PFSK-1 (cell line): ENCODE measurements around the gene RFC2.

Experiments
- FOXP2 ChIP-seq: optimal IDR thresholded peaks from 2 replicates; pipeline ENCODE3; 2011; ENCODE audit warnings: borderline replicate concordance, control low read depth, inconsistent platforms; ENCODE audit not compliant: insufficient read depth; ENCODE audit errors: extremely low read length, extremely low read depth
- POLR2AphosphoS5 ChIP-seq: IDR thresholded peaks from 2 replicates; pipeline ENCODE4 v1.6.1; 2012; ENCODE audit warnings: low read depth, mild to moderate bottlenecking, control low read depth, low read length, moderate library complexity
- SIN3A ChIP-seq: IDR thresholded peaks from 2 replicates; pipeline ENCODE4 v1.6.1; 2012; ENCODE audit warnings: mild to moderate bottlenecking, low read length, moderate library complexity, borderline replicate concordance; ENCODE audit not compliant: insufficient read depth
- TAF1 ChIP-seq: IDR thresholded peaks from 2 replicates; pipeline ENCODE4 v1.6.1; 2012; ENCODE audit warnings: low read length, control low read depth, borderline replicate concordance; ENCODE audit not compliant: insufficient read depth
- TF ChIP-seq, protein P1 (sequence below), 2 experiments: IDR thresholded peaks; 2 replicates each; pipeline versions ENCODE4 v1.6.1 to v1.8.0; 2011 to 2012; ENCODE audit warnings: low read depth in 2 of 2, low read length in 2 of 2, control low read depth in 1 of 2, inconsistent platforms in 1 of 2, mild to moderate bottlenecking in 1 of 2, moderate library complexity in 1 of 2; ENCODE audit not compliant: insufficient read depth in 1 of 2

Gene RFC2

DNA sequence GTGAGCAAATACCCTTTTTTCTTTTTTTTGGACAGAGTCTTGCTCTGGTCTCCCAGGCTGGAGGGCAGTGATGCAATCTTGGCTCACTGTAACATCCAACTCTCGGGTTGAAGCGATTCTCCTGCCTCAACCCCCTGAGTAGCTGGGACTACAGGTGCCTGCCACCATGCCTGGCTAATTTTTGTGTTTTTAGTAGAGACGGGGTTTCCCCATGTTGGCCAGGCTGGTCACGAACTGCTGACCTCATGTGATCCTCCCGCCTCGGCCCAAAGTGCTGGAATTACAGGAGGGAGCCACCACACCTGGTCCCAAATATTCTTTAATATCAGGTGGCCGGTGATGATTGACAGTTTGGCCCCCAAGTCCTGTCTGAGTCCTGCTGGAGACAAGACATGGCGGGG, 37.8 kb downstream of the RFC2 start:
- TF ChIP-seq SIN3A (no peak), FOXP2 (no peak), TAF1 (no peak), POLR2AphosphoS5 (no peak)
- TF ChIP-seq, protein P1, sequence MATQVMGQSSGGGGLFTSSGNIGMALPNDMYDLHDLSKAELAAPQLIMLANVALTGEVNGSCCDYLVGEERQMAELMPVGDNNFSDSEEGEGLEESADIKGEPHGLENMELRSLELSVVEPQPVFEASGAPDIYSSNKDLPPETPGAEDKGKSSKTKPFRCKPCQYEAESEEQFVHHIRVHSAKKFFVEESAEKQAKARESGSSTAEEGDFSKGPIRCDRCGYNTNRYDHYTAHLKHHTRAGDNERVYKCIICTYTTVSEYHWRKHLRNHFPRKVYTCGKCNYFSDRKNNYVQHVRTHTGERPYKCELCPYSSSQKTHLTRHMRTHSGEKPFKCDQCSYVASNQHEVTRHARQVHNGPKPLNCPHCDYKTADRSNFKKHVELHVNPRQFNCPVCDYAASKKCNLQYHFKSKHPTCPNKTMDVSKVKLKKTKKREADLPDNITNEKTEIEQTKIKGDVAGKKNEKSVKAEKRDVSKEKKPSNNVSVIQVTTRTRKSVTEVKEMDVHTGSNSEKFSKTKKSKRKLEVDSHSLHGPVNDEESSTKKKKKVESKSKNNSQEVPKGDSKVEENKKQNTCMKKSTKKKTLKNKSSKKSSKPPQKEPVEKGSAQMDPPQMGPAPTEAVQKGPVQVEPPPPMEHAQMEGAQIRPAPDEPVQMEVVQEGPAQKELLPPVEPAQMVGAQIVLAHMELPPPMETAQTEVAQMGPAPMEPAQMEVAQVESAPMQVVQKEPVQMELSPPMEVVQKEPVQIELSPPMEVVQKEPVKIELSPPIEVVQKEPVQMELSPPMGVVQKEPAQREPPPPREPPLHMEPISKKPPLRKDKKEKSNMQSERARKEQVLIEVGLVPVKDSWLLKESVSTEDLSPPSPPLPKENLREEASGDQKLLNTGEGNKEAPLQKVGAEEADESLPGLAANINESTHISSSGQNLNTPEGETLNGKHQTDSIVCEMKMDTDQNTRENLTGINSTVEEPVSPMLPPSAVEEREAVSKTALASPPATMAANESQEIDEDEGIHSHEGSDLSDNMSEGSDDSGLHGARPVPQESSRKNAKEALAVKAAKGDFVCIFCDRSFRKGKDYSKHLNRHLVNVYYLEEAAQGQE (IDR thresholded peaks at IDR 0.05; ENCODE audit: insufficient read depth in 1 of 2, low read depth in 2 of 2, low read length in 2 of 2) = no peak

DNA sequence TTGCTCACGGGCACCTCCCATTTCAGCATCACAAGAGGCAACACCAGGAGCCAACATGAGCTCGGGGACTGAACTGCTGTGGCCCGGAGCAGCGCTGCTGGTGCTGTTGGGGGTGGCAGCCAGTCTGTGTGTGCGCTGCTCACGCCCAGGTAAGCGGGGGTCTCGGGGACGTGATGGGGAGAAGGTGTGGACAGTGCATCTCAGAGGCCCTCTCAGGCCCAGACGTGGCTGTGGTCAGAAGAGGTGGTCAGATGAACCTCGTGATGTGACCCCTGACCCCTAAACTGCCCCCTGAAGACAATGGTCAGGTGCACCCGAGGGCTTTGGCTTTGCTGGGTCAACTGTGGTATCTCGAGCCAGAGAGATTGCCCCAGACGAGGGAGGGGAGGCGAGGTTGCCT, 38.3 kb downstream of the RFC2 start:
- TF ChIP-seq SIN3A (no peak), FOXP2 (no peak), POLR2AphosphoS5 (no peak), TAF1 (no peak)
- TF ChIP-seq, protein P1 (IDR thresholded peaks at IDR 0.05; ENCODE audit: insufficient read depth in 1 of 2, low read depth in 2 of 2, low read length in 2 of 2) = no peak

DNA sequence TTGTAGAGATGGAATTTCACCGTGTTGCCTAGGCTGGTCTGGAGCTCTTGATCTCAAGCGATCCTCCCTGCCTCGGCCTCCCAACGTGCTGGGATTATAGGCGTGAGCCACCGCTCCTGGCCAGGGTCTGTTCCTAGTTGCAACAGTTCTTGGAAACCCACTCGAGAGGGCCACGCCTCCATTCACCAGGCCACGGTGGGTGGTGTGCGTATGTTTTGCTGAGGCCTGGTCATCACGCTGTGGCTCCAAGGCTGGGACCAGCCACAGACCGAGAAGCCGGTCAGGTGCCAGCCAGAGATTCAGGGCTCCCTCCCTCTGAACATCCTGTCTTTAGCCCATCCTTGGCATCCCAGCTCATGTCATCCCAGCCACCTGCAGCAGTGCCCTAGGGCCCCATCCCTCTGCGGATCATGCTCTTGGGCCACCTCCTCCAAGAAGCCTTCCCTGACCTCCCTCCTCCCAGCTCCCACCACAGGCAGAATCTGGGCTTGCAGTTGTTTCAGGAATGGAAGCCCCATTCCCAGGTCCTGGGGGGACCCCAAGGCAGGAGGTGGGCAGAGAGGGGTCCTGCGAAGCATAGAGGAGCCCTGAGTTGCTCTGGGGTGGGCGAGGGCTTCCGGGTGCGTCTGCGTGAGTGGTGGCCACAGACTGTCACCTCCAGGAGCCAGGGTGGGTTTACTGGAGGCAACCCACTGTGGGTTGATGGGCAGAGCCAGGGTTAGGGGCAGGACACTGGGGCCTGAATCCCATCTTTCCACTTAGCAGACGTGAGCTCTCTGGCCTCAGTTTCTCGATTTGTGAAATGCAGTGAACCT, 39.2 kb downstream of the RFC2 start:
- TF ChIP-seq SIN3A (no peak), POLR2AphosphoS5 (no peak), TAF1 (no peak), FOXP2 (no peak)
- TF ChIP-seq, protein P1 (IDR thresholded peaks at IDR 0.05; ENCODE audit: insufficient read depth in 1 of 2, low read depth in 2 of 2, low read length in 2 of 2) = no peak

DNA sequence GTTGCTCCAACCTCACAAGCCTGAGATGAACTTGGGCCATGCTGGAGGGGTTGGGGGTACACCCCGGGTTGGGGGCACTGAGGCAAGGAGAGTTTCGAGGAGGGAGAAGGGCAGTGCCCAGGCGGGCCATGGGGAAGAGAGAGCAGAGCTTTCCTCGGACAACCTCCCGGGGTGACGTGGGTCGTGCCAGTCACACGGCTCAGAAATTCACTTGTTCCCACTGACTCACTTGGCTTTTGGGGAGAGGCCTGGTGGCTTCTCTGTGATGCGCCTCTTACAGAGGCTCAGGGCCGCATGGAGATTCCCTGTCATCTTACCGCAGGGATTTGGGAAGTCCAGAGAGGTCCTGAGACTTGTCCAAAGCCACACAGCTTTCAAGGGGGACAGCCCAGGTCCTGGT, 41.5 kb downstream of the RFC2 start:
- no peak for TF ChIP-seq POLR2AphosphoS5
- no peak for TF ChIP-seq FOXP2
- TF ChIP-seq SIN3A = no peak
- TF ChIP-seq, protein P1 (IDR thresholded peaks at IDR 0.05; ENCODE audit: insufficient read depth in 1 of 2, low read depth in 2 of 2, low read length in 2 of 2) = no peak
- no peak for TF ChIP-seq TAF1

DNA sequence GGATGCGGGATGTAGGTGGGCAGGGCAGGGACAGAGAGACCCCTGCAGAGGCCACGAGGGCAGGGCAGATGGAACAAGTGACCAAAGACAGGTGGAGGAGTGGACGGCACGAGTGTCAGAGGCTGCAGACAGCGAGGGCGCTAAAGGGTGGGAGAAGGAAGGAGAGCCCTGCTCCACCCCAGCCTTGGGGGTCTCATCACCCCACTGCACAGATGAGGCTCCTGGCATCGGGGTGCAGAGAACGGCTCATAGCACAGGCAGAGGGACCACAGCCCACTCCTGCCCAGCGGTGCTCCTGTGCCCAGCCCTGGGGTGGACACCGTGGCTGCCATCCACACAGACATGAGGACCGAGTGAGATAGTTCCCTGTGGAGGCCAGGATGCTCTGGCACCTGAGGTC, 46.6 kb downstream of the RFC2 start:
- TF ChIP-seq, protein P1 (IDR thresholded peaks at IDR 0.05; ENCODE audit: insufficient read depth in 1 of 2, low read depth in 2 of 2, low read length in 2 of 2) = no peak
- no peak for TF ChIP-seq SIN3A
- no peak for TF ChIP-seq FOXP2
- TF ChIP-seq POLR2AphosphoS5 = no peak
- no peak for TF ChIP-seq TAF1
